HG03432 (cell line): Measurements from ENCODE around the gene PRDM16.

ENCODE experiments used
- ATAC-seq: cut with Tn5 transposase; IDR thresholded peaks from one replicate; pipeline ENCODE4 v1.9.1; 2021; ENCODE audit warnings: mild to moderate bottlenecking, moderate library complexity; ENCODE audit not compliant: unreplicated experiment

PRDM16 gene

GRCh38 chr1:3101124-3101939, 32.3 kb downstream of the PRDM16 start:
- no peak for ATAC-seq

DNA sequence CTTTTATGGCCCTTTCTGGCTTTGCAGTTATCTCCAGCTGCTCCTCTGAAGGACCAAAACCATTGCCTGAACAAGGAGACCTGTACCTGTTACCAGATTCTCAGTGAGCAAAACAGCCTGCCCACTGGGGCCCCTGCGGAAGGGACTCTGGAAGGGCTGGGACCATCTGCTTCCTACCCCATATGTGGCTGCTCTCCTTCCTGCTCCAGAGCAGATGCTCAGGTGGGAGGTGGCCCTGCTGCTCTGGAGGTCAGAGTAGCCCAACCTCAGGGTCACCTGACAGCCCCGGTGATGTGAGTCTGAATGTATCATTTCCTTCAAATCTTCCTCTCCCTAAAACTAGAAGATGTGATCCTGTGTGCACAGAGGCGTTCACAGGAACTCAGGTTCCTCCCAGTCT, 33.6 kb downstream of the PRDM16 start:
- ATAC-seq = no peak

DNA sequence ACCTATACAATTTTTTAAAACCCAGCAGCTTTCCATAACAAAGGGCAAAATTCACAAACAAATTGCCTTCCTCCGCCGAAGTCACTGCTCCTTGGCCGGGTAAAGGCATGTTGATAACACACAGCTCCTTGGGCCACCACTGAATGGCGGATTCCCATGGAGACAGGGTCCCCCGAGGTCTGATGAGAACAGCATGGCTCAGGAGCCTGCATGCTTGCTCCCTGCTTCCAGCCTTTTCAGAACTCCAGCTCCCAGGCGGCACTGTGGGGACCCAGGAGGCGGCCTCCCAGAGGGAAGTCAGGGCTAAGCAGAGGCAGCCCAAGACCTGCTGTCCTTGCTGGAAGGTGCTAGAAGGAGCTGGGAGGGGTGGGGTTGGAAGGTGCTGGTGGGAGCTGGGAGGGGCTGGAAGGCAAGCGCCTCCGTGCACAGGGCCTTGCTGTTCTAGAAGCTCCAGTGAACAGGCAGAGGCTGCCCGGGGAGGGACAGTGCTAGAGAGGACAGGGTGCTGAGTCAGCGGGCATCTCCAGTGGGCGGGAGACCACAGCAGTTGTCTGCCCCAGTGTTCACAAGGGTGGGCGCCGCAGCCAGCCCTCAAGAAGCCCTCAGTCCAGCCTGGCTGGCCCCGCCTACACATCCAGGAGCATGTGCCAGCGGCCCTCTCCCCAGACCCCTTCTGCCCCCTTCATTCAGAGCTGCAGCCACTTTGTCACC, 35.1 kb downstream of the PRDM16 start:
- no peak for ATAC-seq

DNA sequence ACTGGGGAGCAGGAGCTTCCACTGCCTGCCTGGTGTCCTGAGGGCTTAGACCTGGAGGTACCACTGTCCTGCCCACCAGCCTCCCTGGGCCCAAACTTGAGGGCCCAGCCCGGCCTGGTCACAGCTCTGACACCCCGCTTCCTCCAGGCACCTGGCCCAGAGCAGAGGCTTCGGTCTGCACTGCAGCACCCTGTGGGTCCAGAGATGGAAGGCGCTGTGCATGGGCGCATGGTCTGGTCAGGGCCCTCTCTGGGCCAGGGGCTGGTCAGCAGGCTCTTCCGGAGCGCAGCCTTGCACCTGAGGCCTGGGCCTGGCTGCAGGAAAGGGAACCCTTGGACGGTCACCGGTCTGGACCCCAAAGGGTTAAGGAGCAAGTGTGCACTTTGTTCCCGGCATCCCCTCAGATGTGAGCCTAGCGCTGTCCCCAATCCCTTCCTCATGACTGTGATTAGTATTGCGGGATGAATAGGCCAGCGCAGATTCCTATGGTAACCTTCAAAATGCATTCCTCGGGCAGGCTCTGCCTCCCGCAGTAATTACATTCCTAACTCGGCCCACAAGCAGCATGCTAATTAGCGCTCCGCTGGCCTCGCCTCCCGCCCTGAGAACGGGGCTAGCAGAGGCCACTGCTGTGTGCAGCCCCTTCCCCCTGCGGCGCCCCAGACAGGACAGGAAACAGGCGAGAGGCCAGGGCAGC, 36.3 kb downstream of the PRDM16 start:
- ATAC-seq = no peak

GRCh38 chr1:3106216-3106615, 37.2 kb downstream of the PRDM16 start:
- ATAC-seq = no peak

DNA sequence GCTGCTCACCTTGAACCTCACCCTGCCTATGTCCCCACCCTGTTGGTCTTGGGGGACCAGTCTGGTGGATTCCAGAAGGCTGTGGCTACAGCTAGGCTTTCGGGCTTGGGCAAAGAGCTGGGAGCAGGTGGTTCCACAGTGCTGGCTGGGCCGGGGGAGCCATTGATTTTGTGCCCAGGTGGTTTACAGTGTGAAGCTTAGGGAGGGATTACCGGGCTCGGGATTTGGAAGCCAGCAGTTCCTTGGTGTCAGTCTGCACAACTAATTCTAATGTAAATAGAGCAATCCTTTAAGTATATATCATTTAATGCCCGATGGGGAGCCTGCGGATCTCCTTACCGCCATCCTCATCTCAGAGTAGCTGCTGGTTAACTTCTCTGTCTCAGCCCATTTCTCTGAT, 38.2 kb downstream of the PRDM16 start:
- no peak for ATAC-seq

DNA sequence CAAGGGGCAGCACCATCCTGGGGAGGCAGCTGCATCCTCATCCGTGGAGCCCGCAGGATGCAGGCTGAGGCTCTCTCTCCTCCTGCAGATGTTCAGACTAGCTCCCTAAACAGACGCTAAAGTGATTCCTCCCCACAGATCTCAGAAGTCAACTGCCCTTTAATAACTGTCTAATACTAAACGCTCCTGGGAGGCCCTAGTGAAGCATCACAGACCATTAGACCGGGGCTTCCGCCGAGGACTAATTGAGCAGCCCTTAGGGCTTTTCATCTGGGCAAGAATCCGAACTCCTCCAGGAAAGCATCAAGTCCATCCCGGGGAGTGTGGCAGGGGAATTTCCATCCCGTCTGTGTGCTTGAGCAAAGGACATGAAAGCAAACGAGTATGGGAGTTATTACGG, 40.4 kb downstream of the PRDM16 start:
- no peak for ATAC-seq

- no peak for ATAC-seq
Measured at GRCh38 chr1:3111348-3112021, 42.5 kb downstream of the PRDM16 start.

GRCh38 chr1:3112526-3112925, 43.5 kb downstream of the PRDM16 start:
- ATAC-seq = no peak

- ATAC-seq = no peak
Measured at GRCh38 chr1:3113047-3113740, 44.2 kb downstream of the PRDM16 start.

DNA sequence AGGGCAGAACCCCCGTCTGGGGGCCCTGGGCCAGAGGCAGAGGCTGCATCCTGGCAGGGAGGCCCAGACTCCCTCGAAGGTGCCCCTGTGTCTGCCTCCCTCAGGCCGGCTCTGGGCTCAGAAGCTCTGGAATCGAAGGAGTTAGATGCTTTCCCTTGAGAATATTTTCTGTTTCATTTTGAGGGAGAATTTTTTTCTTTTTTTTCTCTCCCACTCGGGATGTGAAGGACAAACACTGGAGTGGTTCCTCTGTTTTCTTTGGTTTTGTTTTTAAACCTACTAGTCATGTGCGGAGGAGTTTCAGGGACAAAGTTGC, 44.7 kb downstream of the PRDM16 start:
- ATAC-seq = no peak

DNA sequence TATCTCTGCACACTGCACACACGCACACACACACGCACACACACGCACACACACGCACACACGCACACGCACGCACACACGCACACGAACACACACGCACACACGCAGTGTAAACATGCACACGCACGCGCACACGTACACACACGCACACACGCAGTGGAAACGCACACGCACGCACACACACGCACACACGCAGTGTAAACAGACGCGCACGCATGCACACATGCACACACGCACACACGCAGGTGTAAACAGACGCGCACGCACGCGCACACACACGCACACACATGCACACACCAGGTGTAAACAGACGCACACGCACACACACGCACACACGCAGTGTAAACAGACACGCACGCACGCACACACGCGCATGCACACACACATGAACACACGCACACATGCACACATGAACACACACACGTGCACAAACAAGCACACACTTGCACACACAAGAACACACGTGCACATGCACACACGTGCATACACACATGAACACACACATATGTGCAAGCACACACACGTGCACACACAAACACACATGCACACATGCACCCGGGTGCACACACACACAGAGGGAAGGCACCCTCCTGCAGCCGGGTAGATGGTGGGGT, 45.2 kb downstream of the PRDM16 start:
- ATAC-seq = no peak

DNA sequence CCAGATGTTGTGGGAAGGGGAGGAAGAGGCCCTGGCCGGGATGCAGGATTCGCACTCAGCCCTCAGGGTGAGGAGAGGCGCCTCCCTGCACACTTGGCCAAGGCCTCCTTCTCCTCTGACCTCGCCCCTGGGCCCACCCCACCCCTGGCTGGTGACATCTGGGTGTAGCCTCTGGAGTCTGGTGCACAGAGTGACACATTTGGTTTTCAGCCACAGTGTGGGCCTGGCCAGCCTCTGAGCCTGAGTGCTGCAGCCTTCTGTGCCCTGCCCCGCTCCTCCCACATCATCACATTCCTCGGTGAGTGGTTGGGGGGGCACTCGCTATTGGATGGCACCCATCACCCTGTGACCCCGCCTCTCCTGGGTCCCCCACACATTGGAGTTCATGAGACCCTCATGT, 45.8 kb downstream of the PRDM16 start:
- ATAC-seq = no peak

DNA sequence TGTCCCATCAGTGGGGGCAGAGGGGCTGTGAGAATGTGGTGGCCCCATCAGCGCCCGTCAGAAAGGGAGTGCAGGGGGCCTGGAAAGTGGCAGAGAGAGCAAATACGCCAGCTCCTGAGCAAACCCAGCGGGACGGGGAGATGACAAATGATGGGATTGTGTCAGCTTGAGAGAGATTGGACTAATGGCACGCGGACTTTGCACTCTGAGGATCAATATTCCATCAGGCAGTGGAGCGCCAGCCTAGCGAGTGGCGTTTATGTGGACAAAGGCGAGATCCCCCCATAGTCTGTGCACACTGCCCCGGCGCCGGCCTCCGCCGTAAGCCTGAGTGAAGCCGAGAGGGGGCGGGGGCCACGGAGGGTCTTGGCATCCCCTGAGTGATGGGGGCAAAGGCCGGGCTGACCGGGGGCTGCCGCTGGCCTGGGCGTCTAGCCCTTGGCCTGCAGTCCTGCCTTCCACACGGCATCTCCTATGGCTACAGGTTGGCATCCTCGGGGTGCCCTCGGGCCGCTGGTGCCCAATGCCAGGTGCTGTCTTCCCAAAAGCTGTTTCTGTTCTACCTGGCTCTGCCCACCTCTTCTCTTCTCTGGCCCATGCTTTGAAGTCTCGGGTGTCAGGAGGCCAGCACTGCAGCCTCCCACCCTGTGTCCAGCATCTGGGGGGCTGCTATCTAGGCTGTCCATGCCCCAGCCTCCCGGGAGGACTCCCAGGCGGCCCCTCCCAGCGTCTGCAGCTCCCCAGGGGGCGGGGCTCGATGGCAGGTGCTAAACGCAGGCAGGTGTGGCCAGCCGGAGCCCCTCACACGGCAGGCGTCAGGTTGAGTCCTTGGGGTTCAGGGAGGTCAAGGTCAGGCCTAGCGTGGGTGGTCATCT, 46.5 kb downstream of the PRDM16 start:
- ATAC-seq = no peak

DNA sequence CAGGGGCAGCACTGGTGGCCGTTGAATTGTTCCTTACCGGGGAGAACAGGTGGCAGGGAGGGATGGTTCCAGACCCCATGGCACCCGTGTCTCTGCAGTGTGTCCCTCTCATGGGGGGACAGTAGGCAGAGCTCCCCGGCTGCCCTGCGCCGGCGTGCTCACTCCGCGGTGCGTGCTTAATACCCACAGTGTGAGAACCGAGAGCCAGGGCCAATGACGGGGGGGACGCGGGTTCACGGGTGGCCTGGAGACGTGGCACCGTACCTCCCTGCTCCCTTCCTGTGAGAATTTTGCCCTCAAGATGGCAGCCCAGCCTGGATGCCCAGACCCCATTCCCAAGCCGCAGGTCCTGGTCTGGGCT, 47.1 kb downstream of the PRDM16 start:
- no peak for ATAC-seq

- no peak for ATAC-seq
Measured at GRCh38 chr1:3116560-3116959, 47.6 kb downstream of the PRDM16 start.

DNA sequence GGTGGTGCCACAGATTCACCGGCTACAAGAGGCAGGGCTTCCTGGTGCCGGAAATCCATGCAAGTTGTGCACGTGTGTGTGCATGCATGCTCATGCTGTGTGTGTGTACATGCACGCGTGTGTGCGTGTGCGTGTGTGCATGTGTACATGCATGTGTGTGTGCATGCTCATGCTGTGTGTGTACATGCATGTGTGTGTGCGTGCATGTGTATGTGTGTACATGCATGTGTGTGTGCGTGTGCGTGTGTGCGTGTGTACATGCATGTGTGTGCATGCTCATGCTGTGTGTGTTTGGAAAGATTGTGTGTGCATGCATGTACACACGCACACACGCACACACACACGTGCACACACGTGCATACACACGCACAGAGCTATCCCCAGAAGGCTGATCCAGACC, 48.9 kb downstream of the PRDM16 start:
- ATAC-seq = no peak

DNA sequence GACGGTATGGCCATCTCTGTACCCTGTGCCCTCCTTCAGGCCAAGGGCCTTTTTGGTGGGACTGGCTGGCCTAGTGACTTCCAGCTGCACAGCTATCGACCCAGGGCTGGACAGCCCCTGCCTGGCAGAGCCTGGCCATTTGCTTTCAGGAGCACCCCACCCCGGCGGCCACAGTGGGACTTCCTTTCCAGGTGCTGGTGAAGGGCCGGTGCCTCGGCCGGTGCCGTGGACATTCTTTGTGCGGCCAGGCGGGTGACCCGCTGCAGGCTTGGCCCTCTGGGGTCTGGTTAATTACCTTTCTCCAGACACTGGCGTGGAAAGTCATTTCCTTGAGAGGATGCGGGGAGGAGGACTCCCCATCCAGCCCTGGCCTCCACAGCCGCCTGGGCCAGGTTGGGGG, 50.1 kb downstream of the PRDM16 start:
- no peak for ATAC-seq

GRCh38 chr1:3119725-3120124, 50.7 kb downstream of the PRDM16 start:
- no peak for ATAC-seq

DNA sequence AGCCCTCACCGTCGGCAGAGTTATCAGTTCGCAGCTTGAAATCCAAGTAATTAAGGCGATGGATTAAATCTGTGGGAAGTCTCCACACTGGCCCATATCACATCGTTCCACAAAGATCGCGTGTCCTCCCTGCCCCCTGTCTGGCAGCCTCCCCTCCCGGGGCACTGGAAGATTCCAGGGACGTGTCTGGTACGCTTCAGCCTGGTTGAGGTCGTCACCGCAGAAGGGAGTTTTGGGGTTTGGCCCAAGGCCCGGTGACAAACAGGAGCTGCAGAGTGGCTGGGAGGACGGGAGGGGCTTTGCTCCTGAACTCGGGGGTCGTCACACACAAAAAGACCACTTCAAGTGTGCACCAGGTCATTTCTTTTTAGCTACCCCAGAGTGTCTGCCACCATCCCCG, 51.1 kb downstream of the PRDM16 start:
- ATAC-seq = no peak
